ELR (cell line): ENCODE measurements around the gene PPT2.

Experiments used
- DNase-seq: peaks from one replicate; pipeline ENCODE4 v3.0.0-alpha.2; 2015; ENCODE audit warnings: low read depth

The PPT2 gene

DNA sequence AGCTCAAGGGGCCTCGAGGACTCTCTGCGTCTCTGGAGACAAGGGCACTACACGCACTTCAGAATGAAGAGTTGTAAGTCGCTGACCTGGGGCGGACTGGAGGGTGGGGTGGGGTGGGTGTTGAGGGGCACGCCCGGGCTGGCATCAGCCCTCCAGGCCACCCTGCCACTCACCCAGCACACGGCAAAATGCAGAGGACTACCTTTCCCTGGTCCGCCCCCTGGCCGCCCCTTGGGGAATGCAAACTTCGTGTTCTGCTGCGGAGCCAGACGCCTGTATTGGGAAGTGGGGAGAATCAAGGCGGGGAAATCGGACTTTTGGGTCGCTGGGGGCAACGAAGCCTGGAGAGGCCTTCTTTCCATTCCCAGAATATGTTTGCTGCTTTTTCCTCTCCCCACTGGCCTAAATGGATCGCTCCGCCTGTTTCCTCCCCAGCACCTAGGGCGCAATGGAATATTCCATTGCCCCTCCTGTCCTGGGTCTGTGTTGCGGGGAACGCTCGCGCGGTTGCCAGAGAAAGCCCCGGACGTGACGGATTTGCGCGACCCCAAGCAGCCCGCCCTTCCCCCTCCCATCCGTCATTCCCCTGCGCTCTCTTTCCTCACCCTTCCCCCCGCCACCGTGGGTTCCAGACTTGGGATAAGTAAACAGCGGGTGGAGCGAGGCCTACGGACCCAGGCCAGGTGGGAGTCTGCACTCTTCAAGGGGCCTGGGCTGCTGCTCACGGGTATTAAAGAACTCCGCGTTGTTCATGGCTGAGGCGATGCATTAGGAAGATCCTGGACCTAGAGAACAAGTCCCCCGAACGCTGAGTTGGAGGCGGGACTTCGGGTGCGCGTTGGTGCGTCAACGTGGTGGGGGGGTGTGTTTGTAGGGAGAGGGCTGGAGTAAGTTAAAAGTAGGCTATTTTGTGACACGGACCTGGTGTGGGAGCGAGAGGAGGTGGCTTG, at the start of gene PPT2:
Gene PPT2, plus strand, starts transcription at position 578 of the 950 bp plus-strand sequence. CDS start 454 bp downstream, outside the sequence.
- peak; percentile 94 for DNase-seq

DNA sequence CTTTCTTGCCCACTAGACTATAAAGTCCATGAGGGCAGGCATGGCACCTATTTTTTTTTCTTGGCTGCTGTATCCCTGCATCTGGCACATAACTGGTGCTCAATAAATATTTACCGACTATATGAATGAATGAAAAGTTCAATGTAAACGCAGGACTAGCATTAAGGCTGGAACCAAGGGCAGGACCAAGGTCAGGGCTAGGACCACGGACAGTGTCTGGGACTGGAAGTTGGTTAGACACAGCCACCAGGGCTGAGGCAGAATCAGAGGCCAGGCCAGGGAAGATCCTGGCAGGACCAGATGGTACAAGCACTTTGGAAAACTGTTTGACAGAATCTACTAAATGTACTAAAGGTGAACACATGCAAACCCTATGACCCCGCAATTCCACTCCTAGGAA, 48.5 kb upstream of the PPT2 start:
- peak; percentile 53 for DNase-seq

DNA sequence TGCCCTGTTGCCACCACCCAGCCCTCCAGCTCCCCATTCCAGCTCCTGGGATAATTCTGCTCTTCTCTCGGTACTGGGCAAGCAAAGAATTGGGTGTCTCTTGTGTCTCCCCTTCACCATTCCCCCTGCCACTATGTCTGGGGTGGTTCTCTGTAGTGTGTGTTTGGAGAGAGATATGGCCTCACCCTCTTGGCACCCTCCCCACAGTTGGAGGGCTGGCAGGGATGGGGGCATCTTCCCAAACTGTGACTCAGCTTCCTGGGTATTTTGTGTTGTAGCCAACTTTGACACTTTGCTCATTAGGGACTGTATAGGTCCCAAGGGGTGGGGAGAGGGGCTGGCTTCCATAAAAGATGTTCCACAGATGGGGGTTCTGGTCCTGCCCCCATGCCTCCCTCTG, 46.5 kb upstream of the PPT2 start:
- no peak for DNase-seq

- DNase-seq: peak; percentile 62
Measured at GRCh38 chr6:32108094-32108627, 45.8 kb upstream of the PPT2 start.

GRCh38 chr6:32108727-32109113, 45.2 kb upstream of the PPT2 start:
- no peak for DNase-seq

DNA sequence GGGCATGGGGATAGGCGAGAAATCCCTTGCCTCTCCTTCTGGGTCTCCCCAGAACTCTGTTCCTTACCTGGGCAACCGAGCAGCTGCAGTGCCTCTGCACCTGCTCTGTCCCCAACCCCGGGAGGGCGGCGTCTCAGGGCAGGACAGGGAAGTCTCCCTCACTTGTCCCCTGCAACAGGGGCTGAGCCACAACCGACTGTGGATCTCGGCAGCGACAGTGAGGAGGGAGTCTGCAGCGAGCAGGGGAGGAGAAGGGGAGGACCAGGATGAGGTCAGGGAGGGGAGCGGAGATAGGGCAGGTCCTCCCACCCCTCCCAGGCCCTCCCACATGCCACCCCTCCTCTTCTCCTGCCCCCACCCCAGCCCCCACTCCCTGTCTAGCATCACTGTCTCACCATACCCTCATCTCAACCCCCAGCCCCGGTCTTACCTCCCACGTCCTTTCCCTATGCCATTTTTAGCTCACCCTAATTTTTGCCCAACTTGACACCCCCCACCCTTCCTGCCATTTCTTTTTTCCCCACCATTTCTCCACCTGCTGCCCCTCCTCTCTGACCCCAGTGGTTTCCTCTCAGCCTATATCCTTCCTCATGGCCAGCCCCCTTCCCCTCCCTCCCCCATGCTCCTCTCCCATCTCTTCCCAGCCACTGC, 44.7 kb upstream of the PPT2 start, which contains the start of gene TNXB:
Gene TNXB, minus strand, starts transcription at position 225 of the 651 bp plus-strand sequence. CDS start 11,140 bp downstream, outside the sequence.
- DNase-seq: no peak

DNA sequence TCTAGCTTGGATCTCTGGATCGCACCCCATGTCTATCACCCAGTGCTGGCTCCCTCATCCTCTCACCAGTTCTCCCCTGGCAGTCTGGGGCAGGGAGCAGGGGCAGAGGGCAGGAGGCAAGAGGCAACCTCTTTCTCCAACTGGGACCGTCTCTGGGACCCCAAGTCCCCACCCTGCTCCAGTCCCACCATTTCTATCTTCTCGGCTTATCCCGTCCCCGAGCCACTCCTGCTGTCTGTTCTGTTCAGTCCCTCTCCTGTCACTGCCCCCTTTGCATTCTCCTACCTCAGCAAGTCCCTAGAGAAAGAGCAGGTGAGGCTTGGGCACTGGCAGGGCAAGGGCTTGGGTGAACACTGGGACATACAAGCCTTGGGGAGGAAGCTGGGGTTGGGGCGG, 44.2 kb upstream of the PPT2 start:
- DNase-seq: no peak

- DNase-seq: no peak
Measured at GRCh38 chr6:32110632-32111031, 43.3 kb upstream of the PPT2 start.

GRCh38 chr6:32111424-32112066, 42.4 kb upstream of the PPT2 start:
- DNase-seq: no peak

DNA sequence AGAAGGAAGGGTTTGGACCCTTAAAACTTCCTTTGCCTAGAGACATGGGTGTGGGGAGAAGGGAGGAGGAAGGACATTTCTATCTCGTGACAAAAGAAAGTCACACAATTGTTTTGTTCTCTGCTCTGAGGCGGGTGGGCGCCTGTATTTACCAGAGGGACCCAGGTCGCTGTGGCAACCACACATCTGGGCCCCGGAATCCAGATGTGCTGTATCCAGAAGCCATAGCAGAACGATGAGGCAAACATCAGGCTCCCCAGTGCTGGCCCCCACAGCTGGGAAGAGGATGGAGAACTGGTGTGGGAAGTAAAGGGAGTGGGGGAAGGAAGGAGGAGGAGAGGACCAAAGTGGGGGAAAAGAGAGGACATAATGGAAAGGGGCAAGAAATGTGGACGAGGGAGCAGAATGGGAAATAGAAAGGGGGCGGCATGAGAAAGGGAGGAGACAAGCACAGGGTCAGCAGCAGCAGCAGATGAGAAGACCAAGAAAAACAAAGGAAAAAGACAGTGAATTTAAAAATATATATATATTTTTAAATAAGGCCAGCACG, 41.4 kb upstream of the PPT2 start:
- no peak for DNase-seq

DNA sequence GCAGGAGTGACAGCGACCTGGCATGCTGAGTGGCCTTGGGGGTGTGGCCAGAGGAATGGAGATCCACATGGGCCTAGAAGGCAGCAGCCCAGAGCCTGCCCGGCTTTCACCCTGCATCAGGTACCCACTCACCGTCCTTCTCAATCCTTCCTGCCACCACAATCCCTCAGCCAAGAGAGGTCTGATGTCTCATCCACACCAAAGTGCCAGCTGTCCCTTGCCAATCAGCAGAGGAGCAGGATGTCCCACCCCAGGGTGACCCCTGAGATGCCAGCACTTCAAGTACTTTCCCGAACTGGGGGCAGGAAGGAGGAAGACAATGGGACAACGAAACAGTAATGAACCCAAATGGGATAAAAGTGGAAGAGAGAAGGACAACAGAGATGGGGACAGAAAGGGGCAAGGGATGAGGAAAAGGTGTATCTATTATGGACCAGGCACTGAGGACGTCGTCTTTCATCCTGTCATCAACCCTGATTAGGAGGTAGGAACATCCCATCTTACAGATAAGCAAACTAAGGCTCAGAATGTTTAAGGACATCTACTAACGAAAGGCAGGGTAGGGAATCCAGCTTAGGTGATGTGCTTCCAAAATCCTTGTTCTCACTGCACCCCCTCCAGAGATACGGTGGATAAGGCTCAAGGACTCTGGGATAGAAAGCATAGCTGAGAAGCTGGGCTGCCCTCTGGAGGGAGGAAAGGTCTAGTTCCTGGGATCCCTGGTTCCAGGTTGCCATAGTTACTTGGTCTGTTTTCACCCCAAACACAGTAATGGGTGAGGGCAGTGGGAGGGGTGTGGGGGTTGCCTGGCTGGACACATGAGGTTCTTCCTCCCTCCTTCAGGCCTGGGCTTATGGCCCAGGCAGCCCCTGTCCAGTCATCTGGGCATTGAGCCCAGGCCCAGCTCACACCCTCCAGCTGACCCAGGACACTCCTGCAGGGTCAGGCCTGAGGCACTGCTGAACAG, 40.3 kb upstream of the PPT2 start:
- DNase-seq: peak; percentile 97

DNA sequence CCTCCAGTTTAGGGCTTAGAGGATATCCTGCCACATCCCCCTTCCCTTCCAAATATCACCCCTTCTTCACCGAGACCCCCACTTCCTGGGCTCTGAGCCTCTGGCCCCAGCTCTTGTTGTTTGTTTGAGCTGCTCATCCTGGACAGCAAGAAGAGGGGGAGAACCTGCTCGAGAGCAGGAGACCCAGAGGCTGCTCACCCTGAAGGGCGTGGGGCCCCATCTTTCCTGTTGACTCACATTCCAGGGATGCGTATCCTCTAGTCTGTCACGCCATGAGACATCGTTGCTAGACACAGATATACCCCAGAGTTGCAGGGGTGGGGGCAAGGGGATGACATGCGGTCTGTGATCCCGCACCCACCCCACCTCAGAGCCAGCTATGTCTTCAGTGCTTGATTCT, 39.1 kb upstream of the PPT2 start:
- peak; percentile 98 for DNase-seq

DNA sequence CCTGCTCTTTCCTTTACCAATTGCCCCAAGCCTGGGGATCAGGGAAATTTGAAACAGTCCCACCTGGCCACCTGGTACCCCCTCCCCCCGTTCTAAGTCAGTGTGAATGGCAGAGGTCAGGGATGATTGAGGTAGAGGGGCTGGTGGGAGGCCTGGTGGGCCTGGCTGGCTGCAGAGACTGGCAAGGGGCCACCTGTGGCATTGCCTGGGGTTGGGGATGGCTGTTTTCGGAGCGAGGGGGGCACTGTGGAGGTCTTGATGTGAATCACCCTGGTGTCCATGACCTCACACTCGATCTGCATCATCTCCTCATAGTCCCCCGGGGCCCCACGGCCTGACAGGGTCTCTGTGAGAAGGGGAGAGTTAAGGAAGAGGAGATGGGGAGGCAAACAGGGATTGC, 38.3 kb upstream of the PPT2 start:
- peak; percentile 43 for DNase-seq

DNA sequence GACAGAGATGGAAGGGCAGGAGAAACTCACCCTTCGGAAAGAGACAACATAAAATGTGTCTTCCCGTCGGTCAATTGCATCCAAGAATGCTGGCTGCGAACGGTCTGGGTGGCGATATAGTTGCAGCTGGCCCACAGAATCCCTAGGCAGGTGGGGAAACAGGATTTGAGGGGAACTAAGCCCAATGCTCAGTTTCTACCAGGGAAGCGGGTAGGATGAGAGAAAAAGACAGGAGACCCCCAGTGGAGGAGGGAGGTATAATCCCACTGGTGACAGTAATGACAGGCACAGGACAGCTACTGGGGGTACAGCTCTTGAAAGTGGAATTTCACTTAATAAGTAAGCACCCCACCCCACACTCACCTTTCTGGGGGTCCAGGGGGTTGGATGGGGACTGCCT, 37.3 kb upstream of the PPT2 start:
- DNase-seq: peak; percentile 63

DNA sequence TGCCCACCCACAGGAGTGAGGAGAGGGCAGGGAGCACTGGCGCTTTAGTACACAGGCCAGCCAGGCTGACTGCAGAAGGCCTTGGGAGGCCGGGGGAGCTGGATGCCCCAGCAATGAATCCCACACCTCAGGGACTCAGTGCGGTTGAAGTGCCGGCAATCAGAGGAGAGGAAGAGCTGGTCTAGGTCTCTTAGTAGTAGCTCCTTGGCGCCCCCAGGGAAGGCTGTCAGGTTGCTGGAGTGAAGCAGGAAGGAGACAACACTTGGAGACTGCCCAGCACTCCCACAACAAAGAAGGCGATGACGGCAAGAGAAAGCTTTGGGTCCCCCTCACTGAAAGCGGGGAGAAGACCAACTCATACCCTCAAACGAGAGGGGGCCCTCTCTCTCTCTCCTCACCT, 36.5 kb upstream of the PPT2 start:
- peak; percentile 55 for DNase-seq

- DNase-seq: peak; percentile 88
Measured at GRCh38 chr6:32118782-32119628, 34.9 kb upstream of the PPT2 start.

DNA sequence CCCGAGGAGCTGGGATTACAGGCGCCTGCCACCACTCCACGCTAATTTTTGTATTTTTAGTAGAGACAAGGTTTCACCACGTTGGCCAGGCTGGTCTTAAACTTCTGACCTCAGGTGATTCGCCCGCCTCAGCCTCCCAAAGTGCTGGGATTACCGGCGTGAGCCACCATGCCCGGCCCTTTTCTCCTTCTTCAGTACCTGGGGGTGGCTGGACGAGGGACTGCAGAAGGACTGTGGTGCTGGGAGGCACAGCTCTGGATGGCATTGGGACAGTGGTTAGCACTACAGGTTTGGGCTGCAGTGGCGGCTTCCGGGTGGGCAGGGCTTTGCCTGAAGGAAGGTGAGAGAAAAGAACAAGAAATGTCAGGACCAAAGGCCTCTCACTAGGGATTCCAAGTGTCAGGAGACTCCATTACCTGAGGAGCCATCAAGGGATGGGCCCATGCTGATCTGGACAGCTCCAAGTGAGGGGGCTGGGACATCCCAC, 33.3 kb upstream of the PPT2 start:
- no peak for DNase-seq

- DNase-seq: no peak
Measured at GRCh38 chr6:32123681-32124080, 30.3 kb upstream of the PPT2 start.

- DNase-seq: peak; percentile 45
Measured at GRCh38 chr6:32126880-32127279, 27.1 kb upstream of the PPT2 start.

DNA sequence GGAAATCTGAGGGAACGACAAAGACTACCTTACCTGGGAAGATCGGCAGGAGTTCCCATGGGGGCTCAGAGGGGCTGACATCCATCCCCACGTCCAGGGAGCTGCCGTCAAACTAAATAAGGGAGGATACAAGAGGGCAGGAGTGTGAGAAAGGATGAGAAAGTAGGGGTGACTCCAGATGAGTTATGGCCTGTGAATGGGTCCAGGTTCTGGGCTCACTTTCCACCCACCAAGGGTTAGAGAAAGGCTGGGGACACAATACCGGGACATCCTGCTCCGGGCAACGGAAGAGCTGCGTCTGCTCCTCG, 26.6 kb upstream of the PPT2 start:
- DNase-seq: no peak
